Middle frontal gyrus (tissue), 1 donor: ENCODE measurements around the gene XRCC4.

Source experiments
- DNase-seq: peaks from one replicate; pipeline ENCODE4 v3.0.0-alpha.2; 2015; ENCODE audit warnings: low spot score; ENCODE audit errors: extremely low spot score

XRCC4 gene

GRCh38 chr5:83071286-83072051, 5.9 kb upstream of the XRCC4 start:
- DNase-seq: no peak

- DNase-seq: no peak
Measured at GRCh38 chr5:83072966-83073365, 4.4 kb upstream of the XRCC4 start.

- DNase-seq: no peak
Measured at GRCh38 chr5:83077662-83078261, 415 bp downstream of the XRCC4 start.

DNA sequence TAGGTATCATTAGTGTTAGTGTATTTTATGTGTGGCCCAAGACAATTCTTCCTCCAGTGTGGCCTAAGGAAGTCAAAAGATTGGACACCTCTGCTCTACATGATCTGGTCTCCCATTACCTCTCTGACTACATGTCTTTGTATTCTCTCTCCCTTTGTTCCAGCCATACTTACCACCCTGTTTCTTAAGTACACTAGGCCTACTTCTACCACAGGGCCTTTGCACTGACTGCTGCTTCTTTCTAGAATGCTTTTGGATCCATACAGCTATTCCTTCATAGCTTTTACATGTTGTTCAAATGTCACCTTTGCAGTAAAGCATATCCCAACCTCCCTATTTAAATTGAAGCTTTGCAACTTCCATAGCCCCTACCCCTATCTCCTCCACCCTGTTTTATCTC, 5.4 kb downstream of the XRCC4 start:
- no peak for DNase-seq

DNA sequence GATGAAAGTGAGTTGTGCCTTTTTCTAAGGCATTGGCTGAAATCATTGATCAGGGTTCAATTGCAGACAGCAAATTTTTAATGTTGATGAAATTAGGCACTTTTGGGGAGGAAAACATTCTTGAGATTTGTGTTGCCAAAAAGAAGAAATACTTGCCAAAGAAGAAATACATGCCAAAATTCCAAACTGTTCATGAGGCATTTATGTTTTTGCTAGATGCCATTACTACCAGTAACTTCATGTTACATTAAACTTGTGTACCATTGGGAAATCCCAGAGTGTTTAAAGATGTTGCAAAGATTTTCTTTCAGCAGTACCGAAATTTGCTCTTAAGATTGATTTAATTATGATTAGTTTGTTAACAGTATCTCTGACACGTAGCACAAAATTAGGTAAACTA, 7.0 kb downstream of the XRCC4 start:
- no peak for DNase-seq

GRCh38 chr5:83085106-83085505, 7.8 kb downstream of the XRCC4 start:
- DNase-seq: no peak

GRCh38 chr5:83090169-83090568, 12.8 kb downstream of the XRCC4 start:
- DNase-seq: no peak

GRCh38 chr5:83092619-83093018, 15.3 kb downstream of the XRCC4 start:
- DNase-seq: no peak

- DNase-seq: no peak
Measured at GRCh38 chr5:83093692-83094091, 16.3 kb downstream of the XRCC4 start.

- DNase-seq: no peak
Measured at GRCh38 chr5:83095163-83095956, 18.0 kb downstream of the XRCC4 start.

DNA sequence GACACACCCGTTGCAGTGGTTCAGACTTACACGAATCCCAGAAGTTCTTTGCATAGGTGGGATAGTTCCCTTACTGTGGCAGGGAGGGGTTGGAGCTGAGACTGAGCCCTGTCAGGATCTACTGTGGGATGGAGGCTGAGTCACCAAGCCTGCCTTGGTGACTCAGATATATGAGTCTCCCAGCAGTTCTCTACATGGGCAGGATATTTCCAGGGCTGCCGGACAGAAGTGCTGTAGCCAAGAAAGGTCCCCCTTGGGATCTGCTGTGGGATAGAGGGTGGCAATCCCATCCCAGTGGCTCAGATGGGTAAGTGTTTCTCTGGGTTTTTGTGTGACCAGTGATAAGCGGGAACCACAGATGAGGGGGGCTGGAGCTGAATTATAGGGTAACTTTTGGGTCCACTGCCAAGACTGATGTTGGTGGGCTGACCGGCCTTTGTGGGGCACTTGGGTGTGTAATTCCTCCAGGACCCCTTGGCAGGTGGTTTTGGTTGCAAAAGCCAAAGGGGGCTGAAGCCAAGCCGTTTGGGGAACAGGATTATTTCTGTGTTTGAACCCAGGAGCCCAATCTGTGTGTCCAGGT, 18.7 kb downstream of the XRCC4 start:
- DNase-seq: no peak

DNA sequence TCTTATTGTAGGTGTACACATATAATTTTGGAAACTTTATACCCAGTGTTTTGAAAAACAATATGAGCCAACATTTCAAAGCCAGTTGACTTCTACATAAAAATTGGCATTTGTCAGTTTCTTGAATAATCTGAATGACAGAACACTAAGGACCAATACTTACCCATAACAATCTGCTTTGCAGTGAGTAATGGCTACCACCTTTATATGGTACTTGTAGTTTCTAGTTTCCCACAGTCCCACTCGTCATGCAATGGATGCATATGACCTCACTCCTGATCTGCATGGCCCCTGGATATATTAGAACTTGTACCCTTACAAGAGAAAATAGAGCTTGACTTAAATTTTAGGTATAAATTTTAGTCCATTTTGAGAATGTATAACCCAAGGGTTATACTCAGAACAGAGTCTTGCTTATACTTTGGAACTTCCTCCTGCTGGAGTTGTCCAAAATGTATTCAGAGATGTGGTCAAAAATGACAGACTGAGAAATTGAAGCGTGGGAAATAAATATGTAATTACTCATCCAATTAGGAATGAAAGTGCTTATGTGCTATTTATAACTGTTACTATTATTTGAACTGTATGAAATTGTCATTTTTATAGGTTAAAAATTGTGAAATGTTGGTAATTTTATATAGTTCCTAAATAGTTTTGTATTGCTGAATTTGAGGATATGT, 19.5 kb downstream of the XRCC4 start:
- DNase-seq: no peak

- no peak for DNase-seq
Measured at GRCh38 chr5:83097689-83098231, 20.4 kb downstream of the XRCC4 start.

- no peak for DNase-seq
Measured at GRCh38 chr5:83099001-83099400, 21.7 kb downstream of the XRCC4 start.

DNA sequence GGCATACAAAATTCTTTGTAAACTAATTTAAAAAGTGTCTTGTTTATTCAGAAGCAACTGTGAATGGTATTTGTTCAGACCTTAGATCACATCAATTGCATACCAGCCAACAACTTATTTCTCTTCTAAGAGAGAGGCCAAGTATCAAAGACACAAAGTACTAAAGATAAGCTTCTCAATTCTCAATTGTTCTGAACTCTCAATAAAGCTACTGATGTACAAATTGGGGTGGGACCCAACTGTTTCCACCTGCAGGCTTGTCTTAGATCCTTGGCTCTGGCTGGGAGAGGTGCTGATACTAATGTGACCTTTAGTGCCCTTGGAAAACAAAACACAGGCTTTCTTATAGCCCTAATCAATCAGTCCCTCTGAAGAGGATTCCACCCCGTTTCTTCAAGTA, 22.1 kb downstream of the XRCC4 start:
- no peak for DNase-seq

DNA sequence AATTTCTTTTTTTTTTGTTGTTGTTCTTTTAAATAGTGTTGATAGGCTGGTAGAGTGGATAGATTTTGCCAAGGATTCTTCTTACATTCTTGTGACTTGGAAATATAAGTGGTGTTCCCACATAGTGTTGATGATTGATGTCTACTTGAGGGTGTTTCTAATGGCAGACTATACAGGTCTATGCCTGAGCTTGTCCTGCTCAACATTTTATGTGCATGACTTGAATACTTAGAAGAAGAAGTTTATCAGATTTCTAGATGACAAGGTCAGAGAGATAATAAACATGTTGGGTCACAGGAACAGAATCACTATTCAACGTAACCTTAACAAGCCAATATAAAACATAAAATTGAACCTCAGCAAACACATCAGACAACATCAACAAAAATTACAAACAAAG, 24.2 kb downstream of the XRCC4 start:
- no peak for DNase-seq

DNA sequence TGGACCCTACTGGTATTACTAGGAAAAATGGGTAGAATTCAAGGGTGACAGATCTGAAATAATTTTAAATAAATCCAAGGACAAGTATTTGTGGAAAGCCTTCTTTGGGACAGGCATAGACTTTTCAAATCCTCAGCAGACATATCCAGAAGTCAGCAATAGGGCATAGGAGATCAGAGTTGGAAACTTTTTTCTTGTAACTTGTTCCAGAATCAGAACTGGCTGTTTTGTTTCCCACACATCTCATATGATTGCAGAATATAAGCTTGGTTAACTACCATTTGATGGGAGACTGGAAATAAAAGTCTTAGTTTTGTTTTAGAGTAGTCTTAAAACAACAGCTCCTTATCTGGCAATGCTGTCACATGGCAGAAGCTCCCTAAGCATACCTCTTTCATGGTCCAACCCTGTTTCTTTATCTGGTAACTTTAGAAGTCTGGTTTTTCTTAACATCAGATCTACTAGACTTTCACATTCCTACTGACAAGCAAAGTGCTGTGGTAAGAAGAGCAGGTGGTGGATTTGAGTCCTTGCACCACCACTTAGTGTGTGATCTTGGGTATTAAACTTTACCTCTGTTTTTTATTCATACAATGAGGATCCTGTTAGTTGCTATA, 25.1 kb downstream of the XRCC4 start:
- DNase-seq: no peak

- no peak for DNase-seq
Measured at GRCh38 chr5:83104021-83104420, 26.7 kb downstream of the XRCC4 start.

DNA sequence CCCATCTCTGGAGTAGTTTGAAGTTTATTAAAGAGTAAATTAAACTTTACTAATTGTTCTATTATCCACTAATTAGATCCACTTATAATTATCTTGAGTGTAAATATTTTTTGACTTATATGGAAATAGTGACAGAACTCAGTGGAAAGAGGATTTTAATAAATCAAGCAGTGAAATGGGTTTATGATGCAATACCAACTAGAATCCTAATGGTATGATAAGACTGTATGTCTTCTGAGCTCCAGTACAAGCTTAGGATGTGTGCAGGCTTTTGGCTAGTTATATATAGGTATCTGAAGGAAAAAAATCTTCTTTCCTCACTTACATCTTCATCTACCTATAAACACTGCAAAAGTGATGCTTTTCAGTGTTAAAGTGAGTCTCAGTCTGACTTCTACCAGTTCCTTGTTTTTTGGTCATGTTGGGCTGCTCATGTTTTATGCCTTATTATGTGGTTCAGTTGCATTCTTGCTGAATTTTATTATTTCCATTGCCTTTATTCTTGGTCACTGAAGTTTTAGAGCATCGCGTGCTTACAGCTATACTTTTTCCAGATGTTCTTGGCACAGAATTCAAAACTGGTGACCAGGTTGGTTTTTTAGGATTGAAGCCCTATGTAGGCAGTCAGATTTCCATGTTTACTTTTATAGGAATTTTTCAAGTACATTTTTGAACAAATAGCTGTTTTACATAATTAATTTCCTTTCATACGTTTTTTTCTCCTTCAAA, 30.5 kb downstream of the XRCC4 start:
- no peak for DNase-seq

DNA sequence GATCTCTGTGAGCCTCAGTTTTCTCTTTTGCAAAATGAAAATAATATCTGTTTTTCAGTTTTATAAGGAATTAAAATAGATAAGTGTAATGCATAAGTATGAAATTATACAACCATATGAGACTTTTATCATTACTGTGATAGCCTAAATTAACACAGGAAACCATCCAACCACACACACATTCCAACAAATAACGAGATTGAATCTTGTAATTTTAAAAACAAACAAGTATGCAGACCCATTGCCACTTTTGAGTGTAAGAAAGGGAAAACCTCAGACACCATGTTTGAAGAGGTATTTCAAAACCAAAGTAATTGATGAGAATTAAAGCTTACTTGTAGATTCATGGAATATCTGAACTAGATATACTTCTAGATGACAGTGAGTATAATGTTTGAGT, 32.0 kb downstream of the XRCC4 start:
- no peak for DNase-seq
